Cardiac fibroblast (primary cell): Measurements from ENCODE around the gene KAZALD1.
A peak's percentile ranks its signal among the peaks of the same experiment; 100 is the strongest.

Experiments used
- DNase-seq, 2 donors: peaks; one replicate each; pipeline versions ENCODE4 v3.0.0 to v3.0.0-alpha.2; 2010; ENCODE audit warnings: low read depth in 2 of 2
- H3K4me3 ChIP-seq, 2 donors: replicated peaks in 1 of 2; 1 replicate in 1 of 2; 2 replicates in 1 of 2; pipeline ENCODE4 v1.5.1; 2011; ENCODE audit warnings: low read depth in 2 of 2, low read length in 2 of 2, mild to moderate bottlenecking in 2 of 2, moderate library complexity in 1 of 2
- CTCF ChIP-seq: IDR thresholded peaks from one replicate; pipeline ENCODE4 v1.5.1; 2011; ENCODE audit warnings: low read depth, mild to moderate bottlenecking, low read length, inconsistent platforms

The KAZALD1 gene

GRCh38 chr10:101035916-101036702, 25.7 kb upstream of the KAZALD1 start:
- no peak for DNase-seq
- H3K4me3 ChIP-seq: no peak overlapping the region
- no peak for TF ChIP-seq CTCF

GRCh38 chr10:101036726-101037125, 25.1 kb upstream of the KAZALD1 start:
- no peak overlapping the region for H3K4me3 ChIP-seq
- TF ChIP-seq CTCF: no peak

GRCh38 chr10:101038484-101038883, 23.3 kb upstream of the KAZALD1 start:
- TF ChIP-seq CTCF: no peak

More at GRCh38 chr10:101036726-101037125, 25.1 kb upstream of the KAZALD1 start:
- no peak for DNase-seq

GRCh38 chr10:101040061-101040460, 21.7 kb upstream of the KAZALD1 start:
- no peak overlapping the region for H3K4me3 ChIP-seq
- no peak for TF ChIP-seq CTCF
- DNase-seq: no peak

More at GRCh38 chr10:101038484-101038883, 23.3 kb upstream of the KAZALD1 start:
- no peak for DNase-seq
- H3K4me3 ChIP-seq: no peak overlapping the region

- DNase-seq: no peak
- H3K4me3 ChIP-seq: no peak overlapping the region
- TF ChIP-seq CTCF: no peak
These were observed 20.9 kb upstream of the KAZALD1 start for GRCh38 chr10:101040851-101041250.

- peak; percentile 89 to 93 for DNase-seq
- TF ChIP-seq CTCF: peak; percentile 89
- H3K4me3 ChIP-seq: no peak overlapping the region
These were observed 20.5 kb upstream of the KAZALD1 start for GRCh38 chr10:101041252-101041761.
